Activated T-helper 1 cell treated with anti-CD3 and anti-CD28 coated beads, Interleukin-2, amount 50 U/mL, for 16 hours (primary cell): Measurements from ENCODE around the gene CHST8.

Source experiments
- DNase-seq, 2 donors: peaks; one replicate each; pipeline ENCODE4 v3.0.0-alpha.2; 2020; ENCODE audit warnings: low read depth in 1 of 2, low spot score in 1 of 2

CHST8 gene

GRCh38 chr19:33734913-33735312 lies 113.2 kb downstream of the CHST8 start:
- DNase-seq, result no peak

GRCh38 chr19:33736158-33736557 lies 114.4 kb downstream of the CHST8 start:
- DNase-seq, result no peak

- DNase-seq, result no peak
Observed at GRCh38 chr19:33736787-33737186, 115.0 kb downstream of the CHST8 start.

- no peak for DNase-seq
Observed at GRCh38 chr19:33737681-33738371, 116.1 kb downstream of the CHST8 start.

GRCh38 chr19:33740811-33741396 lies 119.2 kb downstream of the CHST8 start:
- DNase-seq, result no peak

- DNase-seq, result no peak
Observed at GRCh38 chr19:33745297-33745696, 123.5 kb downstream of the CHST8 start.

- no peak for DNase-seq
Observed at GRCh38 chr19:33746159-33746558, 124.4 kb downstream of the CHST8 start.

GRCh38 chr19:33747273-33747672 lies 125.5 kb downstream of the CHST8 start:
- DNase-seq, result no peak

- DNase-seq, result no peak
Observed at GRCh38 chr19:33748231-33748630, 126.5 kb downstream of the CHST8 start.

GRCh38 chr19:33749016-33749415 lies 127.3 kb downstream of the CHST8 start:
- no peak for DNase-seq

GRCh38 chr19:33749619-33750175 lies 127.9 kb downstream of the CHST8 start:
- no peak for DNase-seq

GRCh38 chr19:33750587-33751435 lies 129.1 kb downstream of the CHST8 start:
- no peak for DNase-seq

- DNase-seq, result no peak
Observed at GRCh38 chr19:33751436-33751770, 129.7 kb downstream of the CHST8 start.

- no peak for DNase-seq
Observed at GRCh38 chr19:33752018-33752800, 130.5 kb downstream of the CHST8 start.

GRCh38 chr19:33752945-33753344 lies 131.2 kb downstream of the CHST8 start:
- no peak for DNase-seq

- DNase-seq, result no peak
Observed at GRCh38 chr19:33754361-33754760, 132.6 kb downstream of the CHST8 start.

GRCh38 chr19:33755099-33756035 lies 133.6 kb downstream of the CHST8 start:
- DNase-seq, result no peak

- DNase-seq, result no peak
Observed at GRCh38 chr19:33756177-33756576, 134.4 kb downstream of the CHST8 start.

- no peak for DNase-seq
Observed at GRCh38 chr19:33758541-33759013, 136.8 kb downstream of the CHST8 start.

- no peak for DNase-seq
Observed at GRCh38 chr19:33759356-33759755, 137.6 kb downstream of the CHST8 start.
